Measurements from ENCODE around the gene DNAI4.
"Not testable (repeated sequence)": the region's sequence is repeated elsewhere in the genome, so short reads cannot be mapped to it uniquely, and the experiment has no call there.

The DNAI4 gene

DNA sequence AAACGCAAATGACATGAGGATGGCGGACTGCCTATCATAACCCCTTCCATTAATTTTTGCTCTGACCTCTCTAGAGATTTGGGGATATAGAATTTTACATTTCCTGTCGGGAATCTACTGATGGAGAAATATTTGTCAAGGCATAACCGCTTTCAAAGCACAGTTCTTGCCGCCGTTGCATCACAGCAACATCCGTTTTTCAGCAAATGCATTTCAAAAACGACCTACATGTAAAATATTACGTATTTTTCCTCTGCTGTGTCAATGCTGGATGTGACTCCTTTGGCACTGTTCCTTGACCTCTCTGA lies 5.0 kb upstream of the DNAI4 start:
- no peak for DNase-seq (ENCODE audit: low read depth)

DNA sequence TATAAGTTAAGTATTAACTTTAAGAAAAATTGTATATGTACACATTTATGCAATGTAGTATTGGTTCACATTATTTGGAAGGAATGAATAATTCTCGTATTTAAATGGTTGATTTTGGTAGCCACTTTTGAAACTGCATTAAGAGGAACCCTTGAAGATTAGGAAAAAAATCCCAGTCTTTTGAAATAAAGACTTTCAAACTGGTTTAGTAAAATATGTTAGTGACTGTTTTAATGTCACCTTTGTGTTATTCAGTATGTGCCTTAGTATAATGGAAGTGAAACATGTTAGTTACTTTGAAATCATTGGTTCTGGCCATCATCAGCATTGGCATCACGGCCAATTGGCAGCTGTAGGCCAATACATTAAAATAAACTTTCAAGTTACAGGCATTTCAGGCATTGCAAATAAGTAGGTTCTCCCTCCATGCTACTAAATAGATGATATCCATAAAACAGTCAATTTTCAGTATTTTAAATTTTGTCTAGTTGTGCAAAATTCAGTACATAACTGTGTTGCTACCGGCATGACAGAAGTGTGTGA lies 4.6 kb upstream of the DNAI4 start:
- no peak for DNase-seq (ENCODE audit: low read depth)

GRCh38 chr1:66927528-66927927 lies 2.9 kb upstream of the DNAI4 start:
- no peak for DNase-seq (ENCODE audit: low read depth)

- no peak for DNase-seq (ENCODE audit: low read depth)
Measured at GRCh38 chr1:66925944-66926343, 1.3 kb upstream of the DNAI4 start.

DNA sequence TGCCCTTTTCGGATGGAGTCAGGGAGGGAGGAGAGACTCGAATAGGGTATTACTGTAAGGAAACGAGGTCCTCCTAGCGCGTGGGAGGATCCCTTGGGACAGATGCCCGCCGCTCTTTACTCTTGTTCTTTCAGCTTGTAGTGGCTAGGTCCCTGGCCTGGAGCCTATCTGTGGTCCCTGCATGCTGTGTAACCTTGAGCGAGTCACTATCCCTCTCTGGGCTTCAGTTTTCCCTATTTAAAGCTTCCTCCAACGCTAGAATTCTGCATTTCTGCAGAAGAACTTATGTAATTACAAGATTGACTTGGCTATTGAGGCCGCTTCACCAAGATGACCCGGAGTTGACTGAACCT lies 878 bp upstream of the DNAI4 start:
- no peak for DNase-seq (ENCODE audit: low read depth)

GRCh38 chr1:66920543-66920942 lies 4.1 kb downstream of the DNAI4 start:
- DNase-seq (ENCODE audit: low read depth), result no peak

DNA sequence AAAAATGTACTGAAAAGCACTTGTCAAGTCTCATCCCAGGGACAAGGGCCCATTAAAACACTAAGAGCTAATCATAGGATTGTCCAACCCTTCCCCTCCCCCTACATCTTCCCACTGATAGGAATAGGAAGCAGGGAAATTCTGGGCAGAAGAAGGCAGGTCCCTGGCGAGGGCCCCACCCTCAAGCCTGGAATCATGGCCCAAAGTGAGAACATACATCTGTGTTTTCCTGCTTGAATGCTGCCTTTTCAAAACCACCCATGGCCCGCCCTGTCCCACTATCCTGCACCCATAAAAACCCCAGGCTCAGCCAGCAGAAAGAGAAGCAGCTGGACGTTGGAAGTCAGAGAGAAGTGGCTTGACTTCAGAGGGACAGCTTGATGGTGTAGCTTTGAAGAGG lies 4.8 kb downstream of the DNAI4 start:
- DNase-seq (ENCODE audit: low read depth), result no peak

DNA sequence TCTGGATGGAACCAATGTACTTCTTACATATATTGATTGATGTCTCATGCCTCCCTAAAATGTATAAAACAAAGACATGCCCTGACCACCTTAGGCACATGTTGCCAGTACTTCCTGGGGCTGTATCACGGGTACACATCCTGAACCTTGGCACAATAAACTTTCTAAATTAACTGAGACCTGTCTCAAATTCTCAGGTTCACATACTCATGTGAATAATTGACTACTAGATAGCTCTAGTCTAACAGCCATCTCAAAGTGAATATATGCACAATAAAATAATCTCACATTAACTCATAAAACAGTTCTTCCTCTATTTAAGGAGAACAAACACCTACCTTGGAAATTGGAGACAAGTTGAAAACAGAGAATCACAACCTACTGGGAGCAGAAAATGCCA lies 5.6 kb downstream of the DNAI4 start:
- DNase-seq (ENCODE audit: low read depth), result no peak

DNA sequence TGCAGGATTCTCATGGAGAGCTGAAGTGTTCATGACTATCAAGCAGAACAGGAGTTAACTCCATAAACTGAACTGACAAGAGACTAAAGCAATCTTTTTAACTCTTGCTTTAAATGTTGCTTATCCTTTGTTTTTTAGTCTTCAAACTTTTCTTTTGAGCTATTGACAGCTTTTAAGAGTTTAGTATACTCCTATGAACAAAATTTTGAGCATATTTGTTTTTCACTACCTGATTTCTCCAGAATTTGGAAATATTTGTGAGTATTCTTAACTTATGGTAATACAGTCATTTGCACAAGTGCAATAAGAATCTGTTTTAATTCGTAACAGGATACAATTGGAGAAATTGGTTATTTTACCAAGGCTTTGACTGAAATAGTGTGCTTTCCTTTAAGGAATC lies 7.2 kb downstream of the DNAI4 start:
- no peak for DNase-seq (ENCODE audit: low read depth)

DNA sequence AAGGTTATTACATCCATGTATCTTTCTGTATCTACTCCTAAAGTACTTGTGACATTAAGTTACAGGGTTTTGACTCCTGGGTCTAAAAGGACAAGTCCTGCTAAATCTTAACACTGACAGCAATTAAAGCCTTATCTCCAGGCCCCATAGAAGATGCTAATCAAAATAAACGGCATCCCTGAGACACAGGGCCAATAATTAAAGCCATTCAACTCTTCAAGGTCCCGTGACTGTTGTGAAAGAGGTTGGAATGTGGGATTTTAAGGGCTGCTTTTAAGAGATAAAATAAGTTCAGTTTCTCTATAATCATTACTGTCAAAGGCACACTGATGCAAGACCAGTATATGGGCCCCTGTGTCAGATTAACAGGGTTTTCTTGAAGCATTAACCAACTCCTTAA lies 8.3 kb downstream of the DNAI4 start:
- DNase-seq (ENCODE audit: low read depth), result no peak

GRCh38 chr1:66915203-66915602 lies 9.5 kb downstream of the DNAI4 start:
- DNase-seq (ENCODE audit: low read depth), result not testable (repeated sequence)

DNA sequence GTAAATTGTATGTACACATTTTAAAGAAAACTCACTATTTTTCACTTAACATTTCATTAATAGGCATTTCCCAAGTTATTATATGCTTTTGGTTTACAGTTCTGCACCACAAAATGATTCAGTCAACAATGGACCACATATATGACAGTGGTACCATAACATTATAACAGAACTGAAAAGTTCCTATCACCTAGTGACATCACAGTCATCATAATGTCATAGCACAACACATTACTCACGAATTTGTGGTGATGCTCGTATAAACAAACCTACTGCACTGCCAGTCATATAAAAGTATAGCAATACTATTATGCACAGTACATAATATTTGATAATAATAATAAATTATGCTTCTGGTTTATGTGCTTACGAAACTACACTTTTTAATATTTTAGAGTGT lies 30.9 kb downstream of the DNAI4 start:
- DNase-seq (ENCODE audit: low read depth), result no peak

DNA sequence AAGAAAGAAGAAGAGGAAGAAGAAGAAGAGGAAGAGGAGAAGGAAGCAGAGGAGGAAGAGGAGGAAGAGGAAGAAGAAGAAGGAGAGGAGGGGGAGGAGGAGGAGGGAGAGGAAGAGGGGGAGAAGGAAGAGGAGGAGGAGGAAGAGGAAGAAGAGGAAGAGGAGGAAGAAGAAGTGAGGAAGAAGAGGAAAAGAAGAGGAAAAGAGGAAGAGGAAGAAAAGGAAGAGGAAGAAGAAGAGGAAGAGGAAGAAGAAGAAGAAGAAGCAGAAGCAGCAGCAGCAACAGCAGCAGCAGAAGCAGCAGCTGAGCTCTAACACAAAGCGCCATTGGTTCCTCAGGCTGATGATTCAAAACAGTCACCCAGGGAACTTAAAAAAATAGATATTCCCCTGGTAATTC lies 34.0 kb downstream of the DNAI4 start:
- DNase-seq (ENCODE audit: low read depth), result no peak

DNA sequence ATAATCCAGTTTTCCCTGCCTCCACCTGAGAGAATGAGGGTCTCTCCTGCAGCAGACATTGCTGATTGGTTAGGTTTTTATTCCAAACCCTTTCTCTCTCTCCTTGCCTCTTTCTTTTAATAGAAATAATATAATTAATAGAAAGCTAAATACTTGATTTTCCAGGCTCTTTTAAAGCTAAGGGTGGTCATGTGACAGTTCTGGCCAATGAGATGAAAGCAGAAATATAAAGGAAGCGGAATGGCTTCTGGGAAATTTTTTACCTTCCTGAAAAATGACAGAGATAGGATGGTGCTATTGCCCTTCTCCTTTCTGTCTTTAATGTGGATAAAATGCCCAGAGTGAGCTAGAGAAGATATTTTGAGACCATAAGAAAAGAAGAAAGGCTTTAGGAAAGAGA lies 35.6 kb downstream of the DNAI4 start:
- no peak for DNase-seq (ENCODE audit: low read depth)

DNA sequence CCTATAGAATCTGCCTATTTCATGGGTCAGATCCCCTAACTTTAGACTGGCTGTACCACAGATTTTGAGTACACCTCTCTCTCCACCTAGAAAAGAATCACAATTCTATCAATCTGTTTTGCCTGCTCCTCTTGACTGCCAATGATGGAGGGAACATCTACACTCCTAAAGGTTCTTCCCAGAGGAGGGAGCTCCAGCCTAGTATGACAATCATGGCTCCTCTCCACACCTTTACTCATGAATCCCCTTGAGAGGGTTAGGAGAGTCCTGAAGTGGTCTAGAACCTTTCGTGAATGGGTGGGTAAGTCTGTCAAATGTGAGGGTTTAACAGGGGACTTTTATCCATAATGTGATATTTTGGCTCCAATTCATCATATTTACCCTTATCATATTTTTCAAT lies 48.0 kb downstream of the DNAI4 start:
- no peak for DNase-seq (ENCODE audit: low read depth)

- no peak for DNase-seq (ENCODE audit: low read depth)
Measured at GRCh38 chr1:66873111-66873510, 51.5 kb downstream of the DNAI4 start.

GRCh38 chr1:66872024-66872423 lies 52.6 kb downstream of the DNAI4 start:
- not testable (repeated sequence) for DNase-seq (ENCODE audit: low read depth)

GRCh38 chr1:66867501-66867900 lies 57.2 kb downstream of the DNAI4 start:
- no peak for DNase-seq (ENCODE audit: low read depth)

- no peak for DNase-seq (ENCODE audit: low read depth)
Measured at GRCh38 chr1:66860529-66860928, 64.1 kb downstream of the DNAI4 start.

DNA sequence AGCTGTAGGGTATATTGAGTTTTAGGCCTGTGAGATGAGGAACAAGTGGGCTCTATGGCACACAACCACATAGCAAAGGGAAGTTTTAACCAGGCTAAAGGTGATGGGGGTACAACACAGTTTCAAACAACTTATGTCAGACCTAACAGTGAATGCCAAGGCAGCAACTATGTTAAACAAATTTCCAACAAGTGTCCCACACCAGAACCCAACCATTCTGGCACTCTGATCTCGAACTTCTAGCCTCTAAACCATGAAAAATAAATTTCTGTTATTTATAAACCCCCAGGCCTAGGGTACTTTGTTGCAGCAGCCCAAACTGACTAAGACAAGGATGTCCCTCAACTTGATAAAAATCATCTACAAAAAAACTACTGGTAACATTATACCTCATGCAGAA lies 71.3 kb downstream of the DNAI4 start:
- DNase-seq (ENCODE audit: low read depth), result no peak

DNA sequence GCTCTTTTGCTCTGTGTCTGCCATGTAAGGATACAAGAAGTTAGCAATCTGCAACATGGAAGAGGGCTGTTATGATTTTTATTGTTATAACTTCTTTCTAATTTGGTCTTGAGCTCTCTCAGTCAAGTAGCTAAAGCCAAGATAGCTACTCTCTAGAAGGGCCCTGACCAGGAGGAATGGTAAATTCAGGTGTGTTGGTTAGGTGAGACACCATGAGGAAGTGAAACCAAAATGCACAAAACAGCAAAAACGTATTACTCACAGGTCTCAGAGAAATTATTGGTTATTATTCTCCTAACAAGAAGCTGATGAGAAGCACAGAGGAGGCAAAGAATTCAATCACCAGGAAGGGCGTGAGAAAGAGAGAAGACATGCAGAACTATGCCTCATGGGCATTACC lies 71.8 kb downstream of the DNAI4 start:
- no peak for DNase-seq (ENCODE audit: low read depth)

GRCh38 chr1:66850989-66851388 lies 73.7 kb downstream of the DNAI4 start:
- DNase-seq (ENCODE audit: low read depth), result no peak

GRCh38 chr1:66848193-66848592 lies 76.5 kb downstream of the DNAI4 start:
- DNase-seq (ENCODE audit: low read depth), result no peak

DNA sequence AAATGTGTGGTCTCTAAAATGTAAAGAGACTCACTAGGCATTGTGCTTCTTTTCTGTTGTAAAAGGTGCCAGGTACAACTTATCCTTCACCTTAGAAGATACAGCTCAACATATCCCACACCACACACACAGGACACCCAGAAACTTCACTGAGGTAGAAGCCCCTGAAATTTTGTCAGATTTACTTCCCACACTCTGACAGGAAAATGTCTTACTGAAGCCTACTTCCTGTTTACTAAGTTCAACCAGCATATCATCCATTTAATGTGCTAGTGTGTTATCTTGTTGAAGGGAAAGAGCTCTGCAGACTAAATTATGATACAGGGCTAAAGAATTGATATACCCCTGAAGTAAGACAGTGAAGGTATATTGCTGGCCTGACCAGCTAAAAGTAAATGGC lies 83.7 kb downstream of the DNAI4 start:
- DNase-seq (ENCODE audit: low read depth), result no peak

DNA sequence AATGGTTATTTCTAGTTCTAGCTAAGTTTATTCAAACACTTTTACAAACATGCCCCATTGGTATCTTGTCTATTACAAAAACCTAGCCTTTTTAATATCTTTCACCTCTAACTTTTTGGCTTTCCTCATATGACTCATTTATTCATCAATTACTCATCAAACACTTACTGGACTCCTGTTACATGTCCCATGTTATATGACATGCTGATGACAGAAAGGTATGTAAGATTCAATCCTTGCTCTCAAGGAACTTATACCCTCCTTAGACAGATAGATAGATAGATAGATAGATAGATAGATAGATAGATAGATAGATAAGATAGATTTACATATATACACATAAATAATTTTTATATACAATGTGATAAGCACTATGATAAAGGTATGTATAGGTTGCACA lies 89.7 kb downstream of the DNAI4 start:
- DNase-seq (ENCODE audit: low read depth), result no peak
